ENCODE results near the gene TCEA3.
"Not testable (repeated sequence)": the region's sequence is repeated elsewhere in the genome, so short reads cannot be mapped to it uniquely, and the experiment has no call there.

Gene TCEA3

GRCh38 chr1:23392125-23392855, 32.3 kb downstream of the TCEA3 start:
- no peak for DNase-seq (ENCODE audit: low read depth)

- DNase-seq (ENCODE audit: low read depth) = no peak
Observed at GRCh38 chr1:23389837-23390321, 34.7 kb downstream of the TCEA3 start.

DNA sequence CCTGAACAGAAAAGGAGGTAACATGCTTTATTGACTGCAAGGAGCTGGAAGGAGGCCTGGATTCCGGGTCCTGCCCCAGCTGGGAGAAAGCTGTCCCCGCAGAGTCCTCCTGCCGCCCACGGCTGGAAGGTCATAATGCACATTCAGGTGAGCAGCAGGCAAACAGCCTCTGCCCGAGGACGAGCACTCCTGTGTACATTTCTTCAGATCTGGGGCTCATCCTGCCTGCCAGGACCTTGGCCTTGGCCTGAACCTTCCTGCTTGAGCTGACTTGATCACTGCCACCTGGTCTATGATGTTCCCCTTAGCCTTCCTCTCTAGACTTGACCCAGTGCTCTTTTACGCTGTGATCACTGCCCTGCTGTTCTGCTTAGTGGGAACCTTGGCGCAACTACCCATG, 37.1 kb downstream of the TCEA3 start:
- no peak for DNase-seq (ENCODE audit: low read depth)

- DNase-seq (ENCODE audit: low read depth) = no peak
Observed at GRCh38 chr1:23385119-23385621, 39.4 kb downstream of the TCEA3 start.

- DNase-seq (ENCODE audit: low read depth) = no peak
Observed at GRCh38 chr1:23384312-23385058, 40.1 kb downstream of the TCEA3 start.

DNA sequence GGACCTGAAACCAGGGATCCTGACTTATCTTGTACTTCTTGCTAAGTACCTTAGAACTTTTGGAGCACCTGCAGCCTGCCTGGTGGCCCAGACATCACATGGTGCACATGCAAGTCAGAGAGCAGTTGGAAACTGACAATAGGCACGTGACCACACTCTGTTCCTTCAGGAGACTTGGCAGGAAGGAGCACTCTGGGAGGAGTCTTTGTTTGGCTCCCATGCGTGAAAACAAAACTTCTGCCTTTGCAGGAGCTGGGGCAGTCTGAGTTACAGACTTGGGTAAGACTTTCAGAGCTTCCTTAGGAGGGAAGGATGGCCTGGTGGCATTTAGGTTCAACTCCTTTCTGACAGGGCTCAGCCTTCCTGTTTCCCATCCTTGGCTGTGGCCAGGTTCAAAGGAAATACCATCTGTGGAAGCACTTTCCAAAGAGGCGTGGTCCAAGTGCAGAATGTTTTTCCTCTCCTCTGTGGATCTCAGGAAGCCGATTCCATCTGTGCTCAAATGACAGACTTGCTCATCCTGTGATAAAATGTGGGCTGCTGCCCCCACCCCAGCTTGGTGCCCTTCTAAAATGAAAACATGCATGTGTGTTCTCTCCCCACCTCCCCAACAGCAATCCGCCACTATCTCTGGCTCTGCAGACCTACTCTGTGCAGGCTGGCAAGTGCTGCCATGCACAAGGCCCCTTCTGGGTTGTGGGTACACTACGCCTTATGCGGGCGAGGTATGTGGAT, 40.8 kb downstream of the TCEA3 start:
- DNase-seq (ENCODE audit: low read depth) = no peak

- DNase-seq (ENCODE audit: low read depth) = no peak
Observed at GRCh38 chr1:23381233-23381885, 43.2 kb downstream of the TCEA3 start.

DNA sequence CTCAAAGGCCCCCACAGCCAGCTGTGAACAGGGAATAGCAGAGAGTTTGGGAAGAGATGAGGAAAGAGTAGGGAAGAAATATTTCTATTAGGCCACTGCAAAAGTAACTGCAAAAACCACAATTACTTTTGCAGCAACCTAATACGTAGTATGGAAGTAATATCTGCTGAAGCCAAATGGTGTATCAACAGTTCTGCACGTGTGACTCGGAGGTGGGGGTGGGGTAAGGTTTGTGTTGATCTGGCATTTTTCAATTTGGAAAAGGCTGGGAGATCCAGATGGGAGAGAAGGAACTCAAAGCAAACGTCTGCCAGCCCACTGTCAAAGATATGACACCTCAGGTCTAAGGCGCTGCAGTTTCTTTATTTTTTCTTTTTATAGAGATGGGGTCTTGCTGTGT, 43.8 kb downstream of the TCEA3 start:
- no peak for DNase-seq (ENCODE audit: low read depth)

GRCh38 chr1:23380236-23380635, 44.3 kb downstream of the TCEA3 start:
- DNase-seq (ENCODE audit: low read depth) = not testable (repeated sequence)

DNA sequence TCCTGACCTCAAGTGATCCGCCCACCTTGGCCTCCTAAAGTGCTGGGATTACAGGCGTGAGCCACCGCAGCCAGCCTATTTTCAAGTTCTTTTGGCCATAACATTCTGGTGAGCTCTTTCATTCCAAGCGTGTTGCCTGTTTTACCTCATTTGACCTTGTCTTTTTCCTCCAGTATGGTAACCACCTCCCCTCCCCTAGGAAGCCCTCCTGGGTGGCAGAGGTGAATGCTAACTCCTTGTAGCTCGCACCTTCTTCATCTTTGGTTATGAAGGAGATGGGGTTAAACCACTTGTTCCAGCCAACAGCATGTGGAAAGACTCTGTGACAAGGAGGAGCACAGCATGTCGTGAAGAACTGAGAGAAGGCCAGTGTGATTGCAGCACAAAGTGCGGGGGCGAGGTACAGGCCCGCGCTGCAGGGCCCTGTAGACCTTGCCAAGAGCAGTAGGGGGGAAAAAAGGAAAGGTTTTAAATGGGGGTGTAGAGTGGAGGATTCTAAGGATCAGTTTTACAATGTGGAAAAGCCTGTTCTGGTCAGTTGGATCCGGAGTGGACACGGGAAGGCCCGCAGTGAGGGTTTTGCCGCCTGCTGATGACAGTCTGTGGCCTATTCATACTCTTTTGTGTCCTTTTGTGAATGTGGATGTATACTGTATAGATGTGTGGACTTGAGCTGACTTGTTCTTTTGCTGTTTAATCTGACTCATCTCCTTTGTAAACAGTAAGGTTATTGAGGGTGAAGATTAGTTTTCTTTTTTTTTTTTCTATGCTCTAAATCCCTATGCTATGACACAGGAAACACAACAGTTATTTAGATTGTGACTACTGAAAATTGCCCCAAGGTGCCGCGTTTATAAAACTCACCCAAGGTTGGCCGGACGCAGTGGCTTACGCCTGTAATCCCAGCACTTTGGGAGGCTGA, 47.4 kb downstream of the TCEA3 start:
- no peak for DNase-seq (ENCODE audit: low read depth)

DNA sequence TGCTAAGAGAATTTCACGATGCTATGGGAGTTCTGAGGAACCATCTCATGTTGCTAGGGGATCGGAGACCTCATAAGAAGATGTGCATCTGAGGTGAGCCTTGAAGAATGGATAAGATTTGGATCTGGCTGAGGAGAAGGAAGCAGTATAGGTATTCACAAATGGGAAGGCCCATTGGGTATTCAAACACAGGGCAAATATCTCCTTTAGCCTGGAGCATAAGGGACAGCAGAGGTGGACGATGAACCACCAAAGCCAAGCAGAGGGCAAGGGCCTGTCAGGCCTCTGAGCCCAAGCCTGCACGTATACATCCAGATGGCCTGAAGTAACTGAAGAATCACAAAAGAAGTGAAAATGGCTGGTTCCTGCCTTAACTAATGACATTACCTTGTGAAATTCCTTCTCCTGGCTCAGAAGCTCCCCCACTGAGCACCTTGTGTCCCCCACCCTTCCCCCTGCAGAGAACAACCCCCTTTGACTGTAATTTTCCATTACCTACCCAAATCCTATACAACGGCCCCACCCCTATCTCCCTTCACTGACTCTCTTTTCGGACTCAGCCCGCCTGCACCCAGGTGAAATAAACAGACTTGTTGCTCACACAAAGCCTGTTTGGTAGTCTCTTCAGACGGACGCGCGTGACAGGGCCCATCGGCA, 50.3 kb downstream of the TCEA3 start:
- DNase-seq (ENCODE audit: low read depth) = not testable (repeated sequence)

DNA sequence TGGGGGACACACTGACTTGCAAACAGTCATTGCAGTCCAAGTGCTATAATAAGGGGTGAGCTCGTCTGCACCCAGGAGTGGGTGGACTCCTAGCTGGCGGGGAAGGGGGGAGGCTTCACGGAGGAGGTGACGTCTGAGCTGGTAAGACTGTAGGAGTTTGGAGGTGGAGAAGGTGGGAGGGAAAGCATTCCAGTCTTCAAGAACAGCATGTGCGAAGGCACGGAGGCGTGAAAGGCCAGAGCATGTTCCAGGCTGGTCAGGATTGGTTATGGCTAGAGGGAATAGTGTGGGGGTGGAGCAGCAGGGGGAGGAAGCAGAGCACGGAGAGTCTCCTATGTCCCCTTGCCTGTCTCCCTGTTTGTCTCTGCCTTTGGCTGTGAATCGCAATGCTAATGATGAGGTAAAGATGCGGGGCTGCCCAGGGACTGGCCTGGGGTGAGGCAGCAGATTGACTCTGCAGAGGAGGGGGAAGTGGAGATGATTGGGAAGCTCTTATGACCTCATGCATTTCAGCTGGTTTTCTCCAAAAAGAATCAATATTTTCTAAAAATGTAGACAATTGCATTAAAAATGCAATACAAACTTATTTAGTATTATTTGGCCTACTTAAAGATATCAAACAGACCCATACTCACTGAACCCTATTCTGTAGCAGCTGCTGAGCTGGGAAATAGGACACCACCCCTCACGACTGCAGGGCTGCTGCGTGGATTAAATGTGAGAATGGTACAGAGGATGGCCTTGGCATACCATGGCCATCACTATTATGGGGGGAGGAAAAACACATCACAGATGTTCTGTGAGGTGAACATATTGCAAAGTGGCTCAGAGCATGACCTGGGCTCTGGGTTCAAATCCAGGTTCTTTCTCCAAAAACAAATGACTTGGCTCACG, 52.3 kb downstream of the TCEA3 start:
- DNase-seq (ENCODE audit: low read depth) = no peak

GRCh38 chr1:23370709-23371584, 53.6 kb downstream of the TCEA3 start:
- no peak for DNase-seq (ENCODE audit: low read depth)

DNA sequence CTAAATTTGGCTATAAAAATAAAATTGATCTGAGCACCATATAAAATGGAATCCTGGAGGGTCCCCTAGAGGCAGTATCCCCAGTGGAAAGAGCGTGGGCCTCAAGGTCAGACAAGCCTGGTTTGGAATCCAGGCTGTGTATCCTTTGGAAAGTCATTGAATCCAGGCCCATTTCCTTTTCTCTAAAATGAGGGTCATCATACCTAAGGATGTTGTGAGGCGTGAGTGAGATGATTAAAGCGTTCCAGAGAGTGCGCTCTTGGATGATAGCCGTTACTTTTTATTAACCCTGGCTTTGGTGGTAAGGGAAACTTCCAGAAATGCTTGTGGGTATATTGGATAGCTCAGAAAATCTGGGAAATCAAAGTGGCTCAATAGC, 54.2 kb downstream of the TCEA3 start:
- no peak for DNase-seq (ENCODE audit: low read depth)

DNA sequence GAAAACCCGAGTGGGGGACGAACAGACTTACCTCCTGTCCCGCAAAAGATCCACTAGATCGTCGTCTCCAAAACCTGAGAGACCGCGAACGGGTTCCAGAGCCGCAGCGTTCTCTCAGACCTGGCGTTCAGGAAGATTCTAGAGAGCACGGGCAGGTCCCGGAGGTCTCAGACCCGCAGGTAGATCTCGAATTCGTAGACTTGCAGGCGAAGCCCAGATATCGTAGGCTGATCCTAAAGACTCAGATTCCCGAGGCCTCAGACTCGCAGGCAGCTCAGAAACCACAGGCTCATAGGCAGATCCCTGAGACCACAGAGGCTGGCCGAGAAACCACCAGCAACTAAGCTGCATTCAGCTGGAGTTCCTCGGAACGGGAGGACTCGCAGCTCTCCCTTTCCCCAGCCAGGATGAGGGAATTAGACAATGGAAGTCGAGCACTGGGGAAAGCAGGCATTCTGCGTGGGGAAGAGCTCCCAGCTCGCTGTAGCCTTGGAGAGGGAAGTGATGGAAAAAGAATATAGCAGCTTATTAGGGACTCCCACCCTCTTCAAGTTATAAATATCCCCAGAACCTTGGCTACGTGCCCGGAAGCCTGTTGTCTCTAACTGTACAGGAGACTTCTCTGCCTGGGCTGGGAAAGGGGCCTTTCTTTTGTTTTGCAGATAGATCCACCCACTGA, 55.1 kb downstream of the TCEA3 start, which contains the start of gene ZNF436:
Gene ZNF436, minus strand, starts transcription at position 502 of the 679 bp plus-strand sequence. CDS start 1,831 bp downstream, outside the sequence.
- DNase-seq (ENCODE audit: low read depth) = peak; percentile 10

- peak; percentile 80 for DNase-seq (ENCODE audit: low read depth)
Observed at GRCh38 chr1:23368562-23369334, 55.8 kb downstream of the TCEA3 start.
